Kidney (tissue), 14 donors: ENCODE data around the gene GXYLT2. TPM values are rescaled to one million over a fixed set of nuclear protein-coding genes. Genes with fewer than 3 reads are reported as not detected.

ENCODE experiments used
- DNase-seq, 5 donors: peaks; one replicate each; pipeline ENCODE4 v3.0.0-alpha.2; 2013 to 2020
- FAIRE-seq: peaks from 2 replicates; lab custom pipeline; 2012; peaks lifted over from hg19 to GRCh38; lab: Jason Lieb, UNC
- H3K27ac ChIP-seq, 2 donors: one replicate each; pipeline ENCODE4 v1.7.0; 2013; ENCODE audit warnings: low read depth in 2 of 2, low read length in 2 of 2, inconsistent platforms in 1 of 2
- H3K27me3 ChIP-seq: one replicate; pipeline ENCODE4 v1.7.1; 2013; ENCODE audit warnings: low read length, inconsistent platforms; ENCODE audit not compliant: control insufficient read depth, insufficient read depth
- H3K36me3 ChIP-seq, 3 donors: one replicate each; pipeline versions ENCODE4 v1.7.0 to v1.7.1; 2013; ENCODE audit warnings: low read length in 3 of 3, control low read depth in 1 of 3, inconsistent platforms in 1 of 3; ENCODE audit not compliant: insufficient read depth in 3 of 3, control insufficient read depth in 2 of 3
- H3K4me1 ChIP-seq, 3 donors: one replicate each; pipeline versions ENCODE4 v1.7.0 to v1.7.1; 2013; ENCODE audit warnings: low read length in 3 of 3, inconsistent platforms in 1 of 3, low read depth in 1 of 3; ENCODE audit not compliant: control insufficient read depth in 2 of 3, insufficient read depth in 2 of 3
- H3K4me3 ChIP-seq, 3 donors: one replicate each; pipeline versions ENCODE4 v1.7.0 to v1.8.1; 2013; ENCODE audit warnings: low read length in 3 of 3, control low read depth in 1 of 3, inconsistent platforms in 1 of 3
- H3K9ac ChIP-seq, 3 donors: one replicate each; pipeline versions ENCODE4 v1.7.0 to v1.7.1; 2013; ENCODE audit warnings: low read length in 3 of 3, control low read depth in 1 of 3, inconsistent platforms in 1 of 3
- H3K9me3 ChIP-seq, 3 donors: one replicate each; pipeline versions ENCODE4 v1.7.0 to v1.7.1; 2013; ENCODE audit warnings: low read length in 3 of 3, control low read depth in 1 of 3, inconsistent platforms in 1 of 3; ENCODE audit not compliant: control insufficient read depth in 2 of 3, insufficient read depth in 1 of 3
- CTCF ChIP-seq: IDR thresholded peaks from 3 replicates; pipeline ENCODE4 v1.5.1; 2012; ENCODE audit warnings: mild to moderate bottlenecking, moderate library complexity, borderline replicate concordance; ENCODE audit not compliant: insufficient read depth; ENCODE audit errors: extremely low read depth
- intact Hi-C: fragments of 100-400 bp; cut with DNase I; formaldehyde crosslinking; loops from one replicate; pipeline ENCODE4 v1.11.1; 2022
- polyA plus RNA-seq: library from polyadenylated mRNA; stranded (reverse); fragments of 350-450 nt; fragmentation: Illumina TruSeq; extraction: RNeasy Lipid Tissue Mini Kit (QIAGEN cat#74804); gene quantifications from one replicate; pipeline ENCODE4 v1.2.3, GENCODE V29; 2014; ENCODE audit warnings: low read depth, low replicate concordance; ENCODE audit not compliant: insufficient read depth
- total RNA-seq: library from RNA; stranded (reverse); fragmentation: NEBNext Ultra II Directional; extraction: Animal tissue kit (Norgen Biotek cat#: 25700); gene quantifications from one replicate; pipeline ENCODE4 v1.2.1, GENCODE V29; 2021
- donor health status: control.
- donor health status: control.
- donor health status: control.
- donor health status: control.
- donor health status: control.
- donor health status: DM: yes; HTN: yes; CAD: no.
- donor health status: Normal renal cell carcinoma (clear cell type).

The GXYLT2 gene
- total and polyA plus RNA-seq, 2 donors from 2014 or later: 0.39 to 3.8 TPM

GRCh38 chr3:72846166-72846565, 41.7 kb upstream of the GXYLT2 start:
- no peak overlapping the region for H3K4me3 ChIP-seq
- H3K27ac ChIP-seq: no peak overlapping the region
- no peak for TF ChIP-seq CTCF
- peaks cover 2 to 8% (median 3%) of the 10 kb centered on the region in 3 donors for H3K36me3 ChIP-seq
- no peak overlapping the region for H3K9ac ChIP-seq
- peaks cover 3 to 16% (median 4%) of the 10 kb centered on the region in 3 donors for H3K4me1 ChIP-seq
- intact Hi-C loops: no loop called here
- FAIRE-seq (no peak), DNase-seq (no peak)
- no peaks in the 10 kb centered on the region for H3K9me3 ChIP-seq
- H3K27me3 ChIP-seq: no peaks in the 10 kb centered on the region

- peaks cover 3 to 16% (median 4%) of the 10 kb centered on the region in 3 donors for H3K4me1 ChIP-seq
- peak overlapping the region; percentile 52 to 91 (median 85) for H3K9ac ChIP-seq
Measured at GRCh38 chr3:72847282-72847681, 40.6 kb upstream of the GXYLT2 start.

GRCh38 chr3:72847751-72848702, 39.8 kb upstream of the GXYLT2 start, which contains the start of gene SHQ1:
TSS of gene SHQ1 (minus strand) at chr3:72848445. CDS start at chr3:72848340, 105 bp downstream.
- peak; percentile 94 to 99 (median 97) for DNase-seq
- Histone ChIP-seq H3K27me3 (no peaks in the 10 kb centered on the region), H3K4me1 (peaks cover 3 to 16% (median 4%) of the 10 kb centered on the region in 3 donors), H3K4me3 (peak within 1 kb of the TSS; percentile 96 to 100 (median 97)), H3K27ac (peak within 1 kb of the TSS; percentile 29 to 83), H3K36me3 (no peaks in the 10 kb centered on the region), H3K9me3 (no peaks in the 10 kb centered on the region), H3K9ac (peak within 1 kb of the TSS; percentile 65 to 91 (median 85))
- intact Hi-C loops: no loop called here
- TF ChIP-seq CTCF: no peak
- peak; percentile 84 for FAIRE-seq

More at GRCh38 chr3:72847282-72847681, 40.6 kb upstream of the GXYLT2 start:
- no peaks in the 10 kb centered on the region for H3K9me3 ChIP-seq
- DNase-seq: no peak
- H3K36me3 ChIP-seq: no peaks in the 10 kb centered on the region
- intact Hi-C loops: no loop called here
- FAIRE-seq: no peak
- H3K27ac ChIP-seq: no peak overlapping the region
- no peak for TF ChIP-seq CTCF
- H3K4me3 ChIP-seq: peak overlapping the region; percentile 96 to 100 (median 97)
- no peaks in the 10 kb centered on the region for H3K27me3 ChIP-seq
